Midbrain (tissue), 1 donor: ENCODE results near the gene APH1B.
"Not testable (repeated sequence)": the region's sequence is repeated elsewhere in the genome, so short reads cannot be mapped to it uniquely, and the experiment has no call there.

ENCODE experiments used
- DNase-seq: peaks from one replicate; lab custom pipeline; 2025; lab: John Stamatoyannopoulos, UW

APH1B gene

GRCh38 chr15:63296195-63296594, 18.8 kb downstream of the APH1B start:
- no peak for DNase-seq

GRCh38 chr15:63299943-63300575, 22.7 kb downstream of the APH1B start:
- DNase-seq = no peak

GRCh38 chr15:63301088-63301487, 23.7 kb downstream of the APH1B start:
- DNase-seq = no peak

- DNase-seq = no peak
Measured at GRCh38 chr15:63305260-63305659, 27.9 kb downstream of the APH1B start.

- DNase-seq = no peak
Measured at GRCh38 chr15:63306492-63307073, 29.2 kb downstream of the APH1B start.

GRCh38 chr15:63308491-63308890, 31.1 kb downstream of the APH1B start:
- no peak for DNase-seq

GRCh38 chr15:63308947-63309346, 31.5 kb downstream of the APH1B start:
- DNase-seq = no peak

- no peak for DNase-seq
Measured at GRCh38 chr15:63310646-63311045, 33.2 kb downstream of the APH1B start.

- no peak for DNase-seq
Measured at GRCh38 chr15:63312286-63312685, 34.9 kb downstream of the APH1B start.

GRCh38 chr15:63313825-63314224, 36.4 kb downstream of the APH1B start:
- no peak for DNase-seq

GRCh38 chr15:63314409-63314808, 37.0 kb downstream of the APH1B start:
- no peak for DNase-seq

GRCh38 chr15:63318344-63318743, 40.9 kb downstream of the APH1B start:
- no peak for DNase-seq

GRCh38 chr15:63319065-63319464, 41.7 kb downstream of the APH1B start:
- no peak for DNase-seq

GRCh38 chr15:63320446-63320845, 43.0 kb downstream of the APH1B start:
- DNase-seq = not testable (repeated sequence)

- DNase-seq = not testable (repeated sequence)
Measured at GRCh38 chr15:63320981-63321380, 43.6 kb downstream of the APH1B start.

GRCh38 chr15:63321462-63321861, 44.1 kb downstream of the APH1B start:
- no peak for DNase-seq

- DNase-seq = no peak
Measured at GRCh38 chr15:63322541-63322940, 45.1 kb downstream of the APH1B start.

- peak; percentile 4 for DNase-seq
Measured at GRCh38 chr15:63323798-63324563, 46.6 kb downstream of the APH1B start.

- no peak for DNase-seq
Measured at GRCh38 chr15:63324770-63325169, 47.4 kb downstream of the APH1B start.

- no peak for DNase-seq
Measured at GRCh38 chr15:63327648-63328421, 50.4 kb downstream of the APH1B start.

- no peak for DNase-seq
Measured at GRCh38 chr15:63329567-63330350, 52.4 kb downstream of the APH1B start.

GRCh38 chr15:63330926-63331325, 53.5 kb downstream of the APH1B start:
- DNase-seq = no peak
